ENCODE measurements around the gene MELTF.
A peak's percentile ranks its signal among the peaks of the same experiment; 100 is the strongest.
"Not testable (repeated sequence)": the region's sequence is repeated elsewhere in the genome, so short reads cannot be mapped to it uniquely, and the experiment has no call there.

The MELTF gene

DNA sequence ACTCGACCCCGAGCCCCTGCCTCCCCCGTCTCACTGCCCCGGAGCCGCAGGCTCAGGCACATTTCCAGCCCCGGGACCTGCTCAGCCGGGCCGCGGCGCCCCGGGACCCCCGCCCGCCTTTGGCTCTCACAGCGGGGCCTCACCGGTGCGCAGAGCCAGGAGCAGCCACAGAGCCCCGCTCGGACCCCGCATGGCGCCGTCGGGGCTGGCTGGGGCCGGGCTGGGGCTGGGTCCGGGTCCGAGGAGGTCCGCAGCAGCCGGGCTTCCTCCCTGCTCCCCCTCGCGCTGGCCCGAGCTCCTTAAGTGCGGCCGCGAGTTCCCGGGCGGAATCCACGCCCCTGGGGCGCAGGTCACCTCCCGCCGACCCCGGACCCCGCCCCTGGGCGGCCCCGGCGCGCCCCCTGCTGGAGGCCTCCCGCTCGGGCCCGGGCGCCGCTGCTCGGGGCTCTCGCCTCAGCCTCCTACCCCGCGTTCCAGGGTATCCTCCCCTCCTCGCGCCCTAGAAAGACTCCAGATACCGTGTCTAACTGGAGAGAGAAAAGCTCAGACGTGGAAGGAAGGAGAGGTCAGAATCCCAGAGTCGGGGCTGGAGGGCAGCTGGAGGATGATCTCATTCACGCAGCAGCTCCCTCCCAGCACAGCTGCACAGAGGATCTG lies at the start of gene MELTF:
Gene MELTF (minus strand): TSS at position 307 of the 657 bp plus-strand sequence. CDS start 115 bp downstream, at position 192.
- DNase-seq = peak; percentile 72

DNA sequence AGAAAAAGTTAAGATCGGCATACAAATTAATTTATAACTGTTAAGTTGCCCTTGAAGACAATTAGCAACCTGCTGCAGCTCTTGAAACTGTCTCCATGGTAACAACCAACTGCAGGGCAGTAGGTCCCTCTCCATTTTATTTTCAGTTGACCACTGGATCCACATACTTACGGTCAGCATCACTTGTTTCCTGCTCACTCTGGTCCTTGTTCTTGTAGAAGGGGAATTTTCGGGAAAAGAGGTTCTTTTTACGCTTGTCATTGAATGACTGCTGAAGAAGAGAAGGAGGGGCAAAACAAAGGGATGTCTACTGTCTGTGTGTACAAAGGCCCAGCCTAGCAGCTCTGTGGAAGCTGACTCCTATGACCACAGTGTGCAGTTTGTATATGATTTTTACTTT lies 46.8 kb upstream of the MELTF start:
- no peak for DNase-seq

DNA sequence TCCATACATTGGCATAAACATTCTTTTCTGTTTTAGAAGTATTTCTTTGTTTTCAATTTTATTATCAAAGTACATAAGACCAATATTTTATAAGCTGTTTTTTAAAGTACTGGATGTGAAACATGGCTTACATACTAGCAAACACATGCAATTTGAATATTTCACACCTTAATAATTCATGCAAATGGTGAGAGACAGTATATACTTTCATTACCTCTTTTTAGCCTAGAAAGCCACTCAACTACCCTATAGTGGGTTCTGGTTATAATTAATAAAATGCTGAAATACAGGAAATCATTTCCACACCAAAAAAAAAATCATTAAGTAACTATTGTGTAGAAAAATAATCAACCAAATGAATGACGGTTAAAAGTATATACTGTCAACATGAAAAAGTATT lies 38.5 kb upstream of the MELTF start:
- no peak for DNase-seq

DNA sequence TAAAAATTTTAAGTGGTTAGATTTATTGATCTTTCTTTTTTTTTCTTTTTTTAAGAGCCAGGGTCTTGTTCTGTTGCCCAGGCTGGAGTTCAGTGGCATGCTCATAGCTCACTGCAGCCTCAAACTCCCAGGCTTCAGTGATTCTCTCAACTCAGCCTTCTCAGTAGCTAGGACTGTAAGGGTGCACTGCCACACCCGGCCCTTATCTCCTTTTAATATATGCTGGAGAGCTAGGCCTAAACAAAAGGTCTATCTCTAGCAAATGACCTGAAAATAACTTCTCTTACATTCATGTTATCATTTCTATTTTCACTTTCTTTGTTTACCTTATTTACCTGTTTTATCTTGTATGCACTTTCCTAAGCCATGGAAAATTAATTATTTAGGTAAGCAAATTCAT lies 35.2 kb upstream of the MELTF start:
- DNase-seq = no peak

DNA sequence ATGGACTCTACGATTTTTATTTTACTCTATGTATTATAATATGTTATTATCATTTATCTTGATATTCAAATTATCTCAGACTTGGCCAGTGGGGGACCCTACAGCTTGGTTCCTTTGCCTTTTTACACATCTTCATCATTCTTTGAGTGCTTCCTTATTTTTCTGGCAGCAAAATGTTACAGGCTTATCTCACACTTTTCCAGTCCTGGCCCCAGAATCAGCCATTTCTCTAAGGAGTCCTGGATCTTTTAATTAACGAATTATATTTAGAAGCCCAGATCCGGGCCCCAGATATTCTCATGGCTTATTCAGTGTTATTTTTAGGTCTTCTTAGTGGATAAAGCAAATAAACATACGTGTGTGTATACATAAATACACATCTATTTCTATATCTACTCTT lies 32.8 kb upstream of the MELTF start:
- DNase-seq = no peak

DNA sequence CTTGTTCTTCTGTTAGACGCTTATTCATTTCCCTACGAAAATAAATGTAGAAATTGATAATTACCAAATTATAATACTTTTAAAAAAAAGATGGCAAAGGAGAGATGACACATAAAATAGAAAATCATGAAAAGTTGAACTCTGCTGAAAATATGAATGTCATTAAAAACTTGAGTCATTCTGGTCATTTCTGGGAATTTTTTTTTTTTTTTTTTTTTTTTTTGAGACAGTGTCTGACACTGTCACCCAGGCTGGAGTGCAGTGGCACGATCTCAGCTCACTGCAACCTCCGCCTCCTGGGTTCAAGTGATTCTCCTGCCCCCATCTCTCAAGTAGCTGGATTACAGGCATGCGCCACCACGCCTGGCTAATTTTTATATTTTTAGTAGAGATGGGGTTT lies 22.0 kb upstream of the MELTF start:
- not testable (repeated sequence) for DNase-seq

DNA sequence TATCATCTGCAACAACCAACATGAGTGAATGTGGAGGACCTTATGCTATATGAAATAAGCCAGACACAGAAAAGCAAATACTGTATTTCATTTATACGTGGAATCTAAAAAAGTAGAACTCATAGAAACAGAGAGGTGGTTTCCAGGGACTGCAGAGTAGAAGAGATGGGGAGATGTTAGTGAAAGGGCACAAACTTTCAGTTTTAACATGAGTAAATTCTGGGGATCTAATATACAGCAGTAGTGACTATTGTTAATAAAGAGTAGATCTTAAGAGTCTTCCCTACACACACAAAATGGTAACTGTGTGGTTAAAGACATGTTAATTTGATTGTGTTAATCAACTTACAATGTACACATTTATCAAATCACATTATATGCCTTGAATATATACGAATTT lies 20.9 kb upstream of the MELTF start:
- DNase-seq = no peak

DNA sequence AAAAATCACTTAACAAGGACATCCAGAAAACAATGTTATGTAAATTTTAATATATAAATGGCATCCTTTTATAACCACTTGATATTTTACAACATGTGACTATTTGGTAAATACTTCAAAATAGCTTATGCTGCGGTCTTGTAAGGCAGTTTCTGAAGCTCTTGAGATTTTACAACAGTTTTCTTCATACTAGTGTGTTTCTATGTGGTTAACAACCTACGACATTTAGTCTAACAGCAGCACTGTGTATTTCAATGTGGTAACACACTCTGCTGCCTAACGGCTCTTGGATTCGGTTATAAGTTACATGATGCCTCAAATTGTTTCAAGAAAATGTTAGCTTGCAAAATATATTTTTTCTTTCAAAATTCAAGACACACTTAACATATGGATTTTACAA lies 12.9 kb upstream of the MELTF start:
- no peak for DNase-seq

DNA sequence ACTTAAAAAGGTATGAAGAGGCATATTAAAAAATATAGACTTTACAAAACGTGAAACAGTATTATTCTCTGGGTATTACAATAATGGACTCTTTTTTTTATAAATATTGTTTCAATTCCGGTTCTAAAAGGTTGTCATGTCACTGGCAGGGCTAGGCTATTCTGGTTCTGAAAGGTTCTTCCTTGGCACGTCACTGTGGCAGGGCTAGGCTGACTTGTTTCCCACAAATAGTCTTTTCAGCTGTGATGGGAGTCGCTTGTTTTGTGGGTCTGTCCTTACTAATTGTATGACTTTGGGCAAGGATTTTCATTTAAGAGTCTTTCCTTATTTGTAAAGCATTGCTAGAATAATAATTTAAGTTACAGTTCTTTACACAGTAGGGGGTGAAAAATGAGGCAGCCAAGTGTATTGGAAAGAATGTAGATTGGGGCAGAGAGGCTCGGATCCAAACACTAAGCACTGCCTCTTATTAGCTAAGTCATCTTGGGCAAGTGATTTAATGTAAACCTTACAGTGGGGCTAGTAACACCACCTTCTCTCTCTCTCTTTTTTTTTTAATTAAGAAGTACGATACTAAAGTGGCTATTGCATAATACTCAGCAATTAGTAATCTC lies 12.4 kb upstream of the MELTF start:
- no peak for DNase-seq

DNA sequence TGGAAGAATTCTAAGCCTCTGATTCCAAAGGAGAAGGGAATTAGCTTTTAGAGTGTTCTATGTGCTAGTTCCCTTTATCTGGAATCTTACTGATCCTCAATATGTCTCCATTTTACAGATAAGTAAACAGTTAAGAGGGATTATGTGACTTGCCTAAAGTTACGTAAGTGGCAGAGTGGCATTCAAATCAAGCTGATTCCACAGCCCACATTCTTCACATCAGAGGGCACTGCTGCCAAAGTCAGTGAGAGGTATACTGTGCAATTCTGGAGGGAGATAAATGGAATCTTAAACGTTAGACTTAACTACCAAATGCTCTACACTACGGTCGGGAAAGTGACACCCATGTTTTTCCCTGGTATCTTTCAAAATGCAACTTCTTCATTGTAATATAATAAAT lies 11.0 kb upstream of the MELTF start:
- DNase-seq = no peak

DNA sequence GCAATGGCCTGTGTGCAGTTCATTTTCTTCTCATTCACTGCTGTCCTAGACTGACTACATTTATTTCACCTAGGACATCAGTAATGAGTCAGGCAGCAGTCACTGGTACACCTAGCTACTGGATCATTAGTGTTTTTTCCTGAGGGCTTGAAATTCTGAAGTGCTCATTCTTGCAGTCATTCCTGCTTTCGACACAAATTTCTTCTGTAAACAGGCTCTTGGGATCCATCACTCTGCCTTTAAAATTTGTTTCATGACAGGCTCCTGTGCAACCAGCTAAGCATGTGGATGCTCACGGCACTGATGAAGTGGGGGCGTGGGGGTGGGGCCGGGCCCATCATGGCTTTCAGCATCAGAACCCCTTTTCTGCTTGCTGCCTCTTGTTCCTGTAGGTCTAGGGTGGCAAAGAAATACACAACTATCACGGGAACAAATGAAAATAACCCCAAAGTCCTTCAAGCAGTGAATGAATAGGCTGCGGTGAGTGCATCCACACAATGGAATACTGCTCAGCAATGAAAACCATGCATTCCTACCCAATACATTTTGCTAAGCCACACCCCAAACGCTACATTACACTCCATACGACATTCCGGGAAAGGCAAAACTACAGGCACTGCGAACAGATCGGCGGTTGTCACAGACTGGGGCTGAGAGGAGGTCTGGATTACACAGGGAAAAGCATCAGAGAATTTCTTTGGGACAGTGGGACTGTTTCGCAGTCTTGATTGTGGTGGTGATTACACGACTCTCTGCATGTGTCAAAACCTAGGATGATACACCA lies 9.3 kb upstream of the MELTF start:
- DNase-seq = no peak

DNA sequence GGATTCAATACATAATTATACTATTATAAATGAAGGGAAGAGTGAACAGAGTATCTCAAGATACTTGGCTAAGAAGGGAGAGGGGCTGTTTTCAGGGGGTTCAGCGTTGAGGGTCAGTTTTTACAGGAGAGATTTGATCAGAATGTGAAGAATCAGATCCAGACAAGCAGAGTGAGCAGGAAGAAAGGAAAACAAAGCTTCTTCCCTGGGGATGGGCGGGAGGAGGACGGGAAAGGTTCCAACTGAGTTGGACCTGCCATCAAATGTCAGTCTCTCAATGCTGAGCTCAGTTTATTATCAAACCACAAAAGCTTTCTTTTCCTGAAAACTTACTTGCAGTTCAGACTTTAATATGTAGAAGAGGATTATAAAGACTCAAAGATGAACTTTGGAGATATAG lies 6.0 kb upstream of the MELTF start:
- DNase-seq = no peak

DNA sequence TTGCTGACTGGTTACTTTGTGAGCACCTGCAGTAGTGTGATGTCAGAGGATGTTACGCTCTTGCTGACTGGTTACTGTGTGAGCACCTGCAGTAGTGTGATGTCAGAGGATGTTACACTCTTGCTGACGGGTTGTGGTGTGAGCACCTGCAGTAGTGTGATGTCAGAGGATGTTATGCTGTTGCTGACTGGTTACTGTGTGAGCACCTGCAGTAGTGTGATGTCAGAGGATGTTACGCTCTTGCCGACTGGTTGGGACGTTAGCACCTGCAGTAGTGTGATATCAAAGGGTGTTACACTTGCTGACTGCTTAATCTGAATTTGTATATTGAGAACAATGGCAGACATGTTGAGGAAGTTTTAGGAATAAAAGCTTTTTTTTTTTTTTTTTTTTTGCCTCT lies 5.2 kb upstream of the MELTF start:
- not testable (repeated sequence) for DNase-seq

DNA sequence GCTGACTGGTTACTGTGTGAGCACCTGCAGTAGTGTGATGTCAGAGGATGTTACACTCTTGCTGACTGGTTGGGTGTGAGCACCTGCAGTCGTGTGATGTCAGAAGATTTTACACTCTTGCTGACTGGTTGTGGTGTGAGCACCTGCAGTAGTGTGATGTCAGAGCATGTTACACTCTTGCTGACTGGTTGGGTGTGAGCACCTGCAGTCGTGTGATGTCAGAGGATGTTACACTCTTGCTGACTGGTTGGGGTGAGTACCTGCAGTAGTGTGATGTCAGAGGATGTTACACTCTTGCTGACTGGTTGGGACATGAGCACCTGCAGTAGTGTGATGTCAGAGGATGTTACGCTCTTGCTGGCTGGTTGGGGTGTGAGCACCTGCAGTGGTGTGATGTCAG lies 4.1 kb upstream of the MELTF start:
- not testable (repeated sequence) for DNase-seq

DNA sequence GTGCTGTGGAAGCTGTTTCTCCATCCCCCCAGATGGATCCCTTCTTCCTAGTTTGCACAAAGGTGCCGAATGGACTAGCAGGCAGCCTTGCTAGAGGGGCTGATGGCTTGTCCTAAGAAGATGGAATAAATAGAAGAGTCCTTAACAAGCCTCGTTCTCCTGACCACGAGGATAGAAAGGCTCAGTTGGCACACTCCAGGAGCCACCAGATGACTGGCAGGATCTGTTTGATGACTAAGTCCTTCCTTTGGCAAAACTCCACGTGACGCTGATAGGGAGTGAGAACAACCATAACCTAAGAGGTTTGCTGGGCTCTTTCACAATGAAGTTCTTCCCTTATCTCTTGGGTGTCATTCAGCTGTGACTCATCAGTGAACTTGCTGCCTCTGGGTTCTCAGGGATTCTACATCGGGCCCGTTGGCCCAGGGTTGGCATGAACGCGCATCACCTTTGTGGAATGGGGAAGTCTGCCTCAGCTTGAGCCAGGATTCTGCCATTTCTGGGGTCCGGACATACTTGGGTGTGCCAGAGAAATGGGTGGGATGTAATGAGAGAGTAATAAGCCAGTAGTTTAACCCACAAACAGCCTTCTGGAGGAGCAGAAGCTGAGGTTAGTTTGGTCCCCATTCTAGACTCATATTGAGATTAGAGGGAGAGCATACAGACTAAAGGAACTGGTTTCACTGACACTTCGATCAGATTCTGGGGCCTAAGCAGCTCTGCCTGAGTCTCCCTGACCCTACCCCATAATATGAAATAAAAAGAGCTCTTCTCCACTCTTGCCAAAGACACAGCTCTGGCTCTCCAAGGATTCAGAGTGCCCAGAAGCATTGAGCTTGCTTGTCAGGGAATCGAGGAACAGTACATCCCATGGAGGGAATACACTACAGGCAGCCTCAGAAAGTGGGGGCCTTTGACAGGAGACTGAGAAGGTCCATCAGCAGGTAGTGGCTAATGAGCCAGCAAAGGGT lies 2.0 kb upstream of the MELTF start:
- DNase-seq = peak; percentile 14 to 74

DNA sequence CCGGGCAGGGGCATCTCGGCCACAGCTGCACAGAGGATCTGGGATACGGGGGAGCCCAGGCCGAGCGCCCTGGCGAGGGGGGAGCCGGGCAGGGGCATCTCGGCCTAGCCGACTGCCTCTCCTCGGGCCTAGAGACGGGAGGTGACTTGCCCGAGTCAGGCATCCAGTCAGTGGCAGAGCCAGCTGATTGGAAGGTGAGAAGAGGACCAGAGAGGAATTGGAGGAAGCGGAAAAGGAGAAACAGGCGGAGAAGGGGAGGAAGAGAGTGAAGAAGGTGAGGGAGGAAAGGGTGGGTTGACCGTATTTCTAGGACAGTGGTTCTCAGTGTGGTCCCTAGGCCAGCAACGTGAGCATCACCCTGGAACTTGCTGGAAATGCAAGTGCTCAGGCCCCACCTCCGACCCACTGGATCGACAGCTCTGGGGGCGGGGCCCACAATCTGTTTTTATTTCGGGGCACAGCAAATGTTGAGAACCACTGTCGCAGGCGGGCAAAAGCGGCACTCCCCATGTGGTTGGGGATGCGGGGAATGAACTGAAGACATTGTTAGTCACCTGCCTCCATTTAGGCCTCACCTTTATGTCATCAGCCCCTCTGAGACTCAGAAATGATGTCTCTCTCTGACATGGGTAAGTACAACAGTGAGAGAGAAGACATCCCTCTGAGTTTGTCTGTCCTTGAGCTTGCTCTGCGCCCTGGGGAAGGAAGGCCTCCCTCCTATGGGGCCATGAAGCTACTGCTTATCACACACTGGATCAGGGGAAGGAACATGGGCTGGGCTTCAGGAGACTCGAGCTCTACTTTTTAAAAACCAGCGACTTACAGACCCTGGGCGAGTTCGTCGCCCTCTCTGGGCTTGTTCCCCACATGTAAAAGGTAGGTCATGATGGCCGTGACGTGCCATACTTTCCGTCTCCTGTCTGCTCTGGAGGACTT lies 1.0 kb upstream of the MELTF start:
- no peak for DNase-seq

DNA sequence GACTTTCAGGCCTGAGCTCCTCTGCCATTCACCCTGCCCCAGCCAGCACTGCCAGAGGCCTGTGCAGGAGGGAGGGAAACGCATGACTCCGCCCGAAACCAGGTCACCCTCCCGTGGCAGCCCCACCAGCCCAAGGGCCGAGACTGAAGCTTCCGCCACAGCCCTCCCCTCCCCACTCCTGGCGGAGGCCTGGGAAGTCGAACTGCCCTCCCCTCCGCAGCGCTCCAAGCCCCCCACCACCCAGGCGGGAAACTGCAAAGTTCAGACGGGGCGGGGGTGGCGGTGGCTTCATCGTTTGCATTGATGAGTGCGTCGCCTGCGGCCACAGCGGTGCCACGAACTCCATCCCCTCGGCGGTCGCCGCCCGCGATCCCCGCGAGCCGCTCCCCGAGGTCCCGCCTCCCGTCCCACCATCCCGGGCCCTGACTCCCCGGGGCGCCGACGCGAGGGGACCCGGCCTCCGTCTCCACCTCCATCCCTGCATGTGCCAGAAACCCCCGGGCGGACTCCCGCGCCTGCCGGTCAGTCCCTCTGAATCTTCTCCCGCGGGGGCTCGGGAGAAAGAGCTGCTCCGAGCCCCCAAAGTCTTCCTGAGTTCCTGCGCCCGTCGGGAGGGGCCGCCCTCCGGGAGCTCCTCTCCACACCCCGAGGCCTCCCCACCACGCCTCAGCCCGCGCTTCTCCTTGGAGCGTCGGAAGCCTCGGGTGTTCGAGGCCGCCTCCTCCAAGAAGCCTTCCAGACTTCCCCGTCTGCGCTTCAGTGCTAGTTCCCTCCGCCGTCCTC lies 698 bp downstream of the MELTF start:
- peak in 1 of 2 donors; percentile 10 for DNase-seq

DNA sequence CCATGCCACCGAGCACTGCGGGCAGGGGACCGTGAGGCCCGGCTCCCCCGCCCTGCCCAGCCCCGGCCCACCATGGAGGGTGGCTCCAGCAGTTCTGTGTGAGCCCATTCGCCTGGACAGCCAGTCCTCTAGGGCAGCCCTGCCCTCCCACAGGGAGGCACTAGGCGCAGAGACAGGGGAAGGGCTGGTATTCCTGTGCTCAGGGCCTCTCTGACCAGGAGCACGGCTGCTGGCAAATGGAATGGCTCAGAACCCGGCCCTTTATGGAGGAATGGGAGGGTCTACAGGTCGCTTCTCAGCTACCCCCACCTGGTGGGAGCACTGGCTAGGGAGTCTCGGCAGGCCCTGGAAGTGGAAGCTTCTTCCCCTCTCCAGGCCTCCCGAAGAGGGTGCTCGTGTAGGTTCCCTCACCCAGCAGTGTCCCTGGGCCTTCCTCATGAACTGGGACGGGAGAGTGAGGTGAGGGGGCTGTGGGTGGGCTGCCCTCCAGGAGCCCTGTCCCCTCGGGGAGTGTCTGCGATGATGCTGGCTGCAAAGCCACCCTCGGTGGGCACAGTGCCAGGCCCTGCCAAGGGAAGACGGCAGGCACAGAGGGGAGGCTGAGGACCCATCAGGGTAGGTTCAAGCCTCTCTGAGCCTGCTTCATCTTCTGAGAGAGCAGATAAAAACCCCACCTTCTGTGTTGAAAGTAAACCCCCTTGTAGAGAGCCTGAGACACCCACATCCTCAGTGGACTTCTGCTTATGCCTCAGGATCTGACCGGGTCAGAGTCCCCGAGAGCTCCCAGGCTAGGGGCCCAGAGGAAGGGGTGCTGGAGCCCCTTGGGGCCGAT lies 1.5 kb downstream of the MELTF start:
- no peak for DNase-seq

DNA sequence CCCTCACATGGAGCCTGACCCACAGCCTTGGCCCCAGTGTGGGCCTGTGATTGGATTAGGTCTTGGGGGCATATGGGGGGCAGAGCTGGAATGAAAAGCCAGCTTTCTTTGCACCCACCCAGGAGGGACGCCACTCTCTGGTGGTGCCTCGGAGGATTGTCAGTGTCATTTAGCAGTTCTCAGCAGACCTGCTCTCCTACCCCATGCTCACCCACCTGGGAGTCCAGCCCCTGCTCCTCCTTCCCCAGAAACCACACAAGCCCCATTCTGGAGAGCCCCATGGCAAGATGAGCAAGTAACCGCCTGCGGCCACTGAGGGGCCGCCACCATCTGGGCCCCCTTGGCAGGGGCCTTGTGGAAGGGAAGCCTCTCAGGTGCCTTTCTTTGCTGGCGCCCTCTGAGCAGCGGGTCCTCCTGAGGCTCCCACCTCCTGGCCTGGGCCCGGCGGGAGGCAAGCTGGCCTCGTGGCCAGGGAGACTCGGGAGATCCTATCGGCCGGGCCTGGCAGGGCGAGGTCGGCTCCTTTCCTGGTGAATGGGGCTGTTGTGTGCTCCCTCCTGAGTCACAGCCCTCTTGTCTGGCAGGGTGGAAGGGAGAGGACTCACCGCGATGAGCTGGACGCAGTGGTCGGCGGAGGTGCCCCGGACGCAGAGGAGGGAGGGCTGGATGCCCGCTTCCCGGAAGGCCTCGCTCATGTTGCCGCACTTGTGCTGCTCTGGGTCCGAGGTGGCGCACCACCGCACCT lies 2.3 kb downstream of the MELTF start:
- no peak for DNase-seq
